Umbilical cord (tissue), 2 donors: Measurements from ENCODE around the gene MAD1L1. TPM values are rescaled to one million over a fixed set of nuclear protein-coding genes. Genes with fewer than 3 reads are reported as not detected.
"Not testable (repeated sequence)": the region's sequence is repeated elsewhere in the genome, so short reads cannot be mapped to it uniquely, and the experiment has no call there.

Source experiments
- DNase-seq: peaks from one replicate; pipeline ENCODE4 v3.0.0-alpha.2; 2015; ENCODE audit warnings: low spot score
- total RNA-seq: library from RNA; depleted of rRNA; stranded (reverse); fragments of >200 nt; gene quantifications from one replicate; pipeline ENCODE4 v1.2.3, GENCODE V29; 2014; ENCODE audit warnings: low replicate concordance; ENCODE audit not compliant: insufficient read depth

MAD1L1 gene
- total RNA-seq, 1 donor from 2014 or later: 23.8 TPM

DNA sequence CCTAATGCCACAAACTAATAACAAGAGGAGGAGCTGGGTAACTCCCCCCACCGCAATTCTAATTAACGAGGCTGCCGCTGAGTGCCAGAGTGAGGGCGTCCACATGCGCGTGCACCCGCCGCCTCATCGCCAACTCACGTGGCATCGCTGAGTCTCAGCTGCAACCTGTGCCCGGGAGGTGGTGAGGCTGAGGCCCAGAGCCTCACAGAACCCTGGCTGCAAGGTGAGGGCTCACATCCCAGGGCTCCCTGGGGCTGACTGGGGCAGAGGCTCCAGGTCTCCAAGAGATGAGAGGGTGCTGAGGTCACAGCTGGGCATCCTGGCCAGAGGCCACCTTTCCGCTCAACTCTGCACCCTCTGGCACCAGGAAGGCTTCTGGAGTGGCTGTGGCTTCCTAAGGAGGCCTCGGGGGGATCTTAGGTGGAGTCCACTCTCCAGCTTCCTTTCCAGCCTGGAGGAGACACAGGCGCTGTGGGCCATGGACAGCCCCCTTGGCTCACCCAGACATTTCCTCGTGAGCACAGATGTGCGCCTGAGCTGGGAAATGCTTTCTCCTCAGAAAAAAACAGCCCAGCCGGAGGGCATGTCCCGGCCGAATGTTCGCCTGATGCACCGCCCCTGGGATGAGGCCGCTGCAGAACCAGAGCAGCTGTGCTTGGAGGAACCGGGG, 242.6 kb downstream of the MAD1L1 start:
- peak; percentile 54 for DNase-seq

DNA sequence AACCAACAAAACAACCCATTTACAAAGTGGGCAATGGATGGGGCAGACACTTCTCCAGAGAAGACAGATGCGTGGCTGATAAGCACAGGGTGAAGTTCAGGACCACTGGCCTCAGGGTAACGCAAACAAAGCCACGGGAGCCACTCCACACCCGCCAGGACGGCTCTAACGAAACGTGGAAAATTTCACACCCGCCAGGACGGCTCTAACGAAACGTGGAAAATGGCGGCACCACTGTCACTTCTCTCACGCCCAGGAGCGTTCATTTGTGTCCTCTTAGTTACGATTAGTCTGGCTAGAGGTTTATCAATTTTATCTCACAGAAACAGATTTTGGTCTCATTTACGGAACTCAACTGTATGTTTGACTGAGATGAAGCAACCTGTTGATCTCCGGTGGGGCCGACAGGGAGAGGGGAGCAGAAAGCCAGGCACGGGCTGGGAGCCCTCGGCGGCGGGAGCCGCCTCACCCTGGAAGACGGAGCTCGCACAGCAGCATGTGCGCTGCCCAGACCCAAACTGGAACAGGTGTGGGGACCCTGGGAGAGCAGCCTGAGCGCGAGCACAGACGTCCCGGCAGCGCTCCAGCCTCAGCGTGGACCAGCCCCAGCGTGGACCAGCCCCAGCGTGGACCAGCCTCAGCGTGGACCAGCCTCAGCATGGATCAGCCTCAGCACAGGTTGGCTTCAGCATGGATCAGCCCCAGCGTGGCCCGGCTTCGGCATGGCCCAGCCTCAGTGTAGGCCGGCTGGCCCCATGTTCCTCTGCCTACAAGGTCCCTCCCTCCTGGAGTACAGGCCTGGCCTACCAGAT, 243.5 kb downstream of the MAD1L1 start:
- no peak for DNase-seq

- no peak for DNase-seq
Measured at GRCh38 chr7:1988533-1988930, 244.2 kb downstream of the MAD1L1 start.

DNA sequence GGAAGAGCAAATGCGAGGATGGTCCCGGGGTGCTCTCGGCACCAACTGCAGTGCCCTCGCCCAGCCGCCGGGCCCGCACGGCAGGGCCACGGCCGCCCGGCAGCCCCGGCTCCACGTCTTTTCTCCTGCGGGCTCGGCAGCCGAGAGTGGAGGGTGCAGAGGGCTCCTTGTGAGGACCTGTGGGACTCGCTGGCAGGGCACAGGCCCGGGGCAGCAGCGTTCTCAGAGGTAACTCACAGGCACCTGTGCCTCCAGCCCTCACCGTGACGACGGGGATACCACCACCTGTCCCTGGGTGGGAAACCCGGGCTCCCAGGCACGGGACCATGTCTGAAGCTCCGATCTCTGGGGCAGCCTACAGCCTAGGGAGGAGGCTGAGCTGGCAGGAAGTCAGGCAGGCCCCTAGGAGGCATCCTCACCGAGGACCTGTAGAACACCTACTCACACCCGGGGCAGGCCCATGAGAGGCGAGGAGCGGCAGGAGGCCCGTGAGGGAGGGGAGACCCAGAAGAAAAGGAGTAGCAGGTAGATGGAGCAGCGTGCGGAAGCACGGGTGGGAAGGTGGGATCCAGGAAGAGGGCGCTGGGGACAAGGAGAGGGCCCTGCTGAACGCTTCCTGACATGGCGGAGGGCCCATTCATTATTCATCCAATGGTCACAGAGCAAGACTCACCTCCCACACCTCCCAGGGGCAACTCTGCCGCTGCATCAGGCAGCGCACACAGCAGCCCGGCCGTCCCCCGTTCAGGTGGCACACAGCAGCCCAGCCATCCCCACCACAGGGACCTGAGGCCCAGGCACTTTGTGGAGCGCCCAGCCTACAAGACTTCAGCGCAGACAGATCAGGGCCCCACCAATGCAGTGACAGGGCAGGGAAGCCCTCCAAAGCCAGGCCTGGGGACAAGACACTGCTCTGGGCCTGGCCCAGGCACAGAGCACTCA, 244.9 kb downstream of the MAD1L1 start:
- DNase-seq: no peak

DNA sequence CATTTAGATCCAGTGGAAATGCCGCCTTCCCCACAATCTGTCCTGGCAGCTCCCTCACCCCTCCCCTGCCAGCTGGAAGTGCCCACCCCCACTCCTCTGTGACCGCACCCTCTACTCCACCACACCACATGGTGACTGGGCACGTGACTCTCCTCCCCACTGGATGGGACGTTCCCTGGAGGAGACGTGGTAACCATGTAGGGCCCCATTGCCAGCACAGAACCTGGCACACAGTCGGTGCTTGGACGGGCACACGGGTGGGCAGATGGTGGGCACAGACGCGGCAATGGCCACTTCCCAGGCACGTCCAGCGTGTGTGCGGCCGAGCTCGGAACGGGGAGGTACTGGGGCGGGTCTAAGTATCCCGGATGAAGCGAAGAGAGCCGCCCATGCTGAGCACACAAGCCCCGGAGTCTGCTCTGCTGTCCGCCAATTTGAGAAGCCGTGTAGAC, 245.6 kb downstream of the MAD1L1 start:
- DNase-seq: no peak

DNA sequence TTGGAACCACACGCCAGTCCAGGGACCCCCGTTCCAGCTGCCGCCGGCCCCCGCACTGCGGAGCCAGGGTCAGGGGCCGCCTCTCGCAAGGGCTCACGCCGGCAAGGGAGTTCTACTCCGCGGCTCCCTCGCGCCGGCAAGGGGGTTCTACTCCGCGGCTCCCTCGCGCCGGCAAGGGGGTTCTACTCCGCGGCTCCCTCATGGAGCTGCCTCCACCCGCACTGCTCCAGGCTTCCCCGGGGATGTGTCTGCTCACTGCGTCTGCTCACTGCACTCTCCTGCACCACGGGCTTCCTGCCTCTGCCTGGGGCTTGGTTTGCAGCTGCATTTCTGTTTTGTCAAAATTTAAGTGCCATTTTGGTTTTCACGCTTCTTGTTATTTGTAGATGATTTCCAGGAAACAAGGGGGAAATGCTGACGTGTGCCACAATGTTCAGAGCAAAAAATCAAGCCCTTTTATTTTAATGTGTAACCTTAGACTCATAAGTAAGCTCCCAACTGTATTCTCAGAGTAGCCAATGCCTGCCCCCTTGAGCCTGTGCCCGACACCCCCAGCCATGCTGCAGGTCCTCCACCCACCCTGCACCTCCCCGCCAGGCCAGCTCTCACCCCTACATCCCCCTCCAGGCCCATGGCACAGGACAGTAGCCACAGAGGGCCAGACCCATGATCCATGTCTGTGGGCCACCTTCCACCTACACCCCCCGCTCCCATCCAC, 246.2 kb downstream of the MAD1L1 start:
- DNase-seq: no peak

GRCh38 chr7:1985936-1986335, 246.8 kb downstream of the MAD1L1 start:
- DNase-seq: no peak

GRCh38 chr7:1985042-1985441, 247.7 kb downstream of the MAD1L1 start:
- no peak for DNase-seq

- no peak for DNase-seq
Measured at GRCh38 chr7:1981878-1982230, 250.9 kb downstream of the MAD1L1 start.

DNA sequence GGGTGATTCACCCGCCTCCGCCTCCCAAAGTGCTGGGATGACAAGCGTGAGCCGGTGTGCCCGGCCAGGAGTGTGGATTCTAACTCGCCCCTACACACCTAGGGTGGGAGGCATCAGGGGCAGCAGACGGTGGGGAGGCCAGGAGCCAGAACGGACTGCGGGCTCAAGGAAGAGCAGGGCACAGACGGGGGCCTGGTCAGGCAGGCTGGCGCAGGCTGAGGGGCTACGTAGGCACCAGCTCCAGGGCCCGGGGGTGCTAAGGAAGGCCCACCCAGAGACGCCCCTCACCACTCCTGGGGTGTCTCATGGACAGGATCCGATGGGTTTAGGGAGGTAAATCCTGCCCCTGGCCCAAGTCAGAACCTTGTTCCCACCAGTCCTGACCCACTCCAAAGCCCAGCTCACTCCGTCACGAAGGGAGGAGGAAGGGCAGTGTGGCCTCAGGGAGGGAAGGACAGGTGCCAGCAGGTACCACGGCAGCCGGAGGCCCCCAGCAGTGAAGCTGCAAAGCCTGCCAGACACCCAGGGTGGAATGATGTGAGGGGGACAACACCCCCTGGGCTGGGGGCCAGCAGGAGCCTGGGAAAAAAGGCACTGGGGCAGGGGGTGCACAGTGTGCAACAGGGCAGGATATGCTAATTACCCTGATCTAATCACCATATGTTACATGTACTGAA, 251.4 kb downstream of the MAD1L1 start:
- DNase-seq: no peak

- DNase-seq: peak; percentile 38
Measured at GRCh38 chr7:1979591-1980560, 252.9 kb downstream of the MAD1L1 start.

DNA sequence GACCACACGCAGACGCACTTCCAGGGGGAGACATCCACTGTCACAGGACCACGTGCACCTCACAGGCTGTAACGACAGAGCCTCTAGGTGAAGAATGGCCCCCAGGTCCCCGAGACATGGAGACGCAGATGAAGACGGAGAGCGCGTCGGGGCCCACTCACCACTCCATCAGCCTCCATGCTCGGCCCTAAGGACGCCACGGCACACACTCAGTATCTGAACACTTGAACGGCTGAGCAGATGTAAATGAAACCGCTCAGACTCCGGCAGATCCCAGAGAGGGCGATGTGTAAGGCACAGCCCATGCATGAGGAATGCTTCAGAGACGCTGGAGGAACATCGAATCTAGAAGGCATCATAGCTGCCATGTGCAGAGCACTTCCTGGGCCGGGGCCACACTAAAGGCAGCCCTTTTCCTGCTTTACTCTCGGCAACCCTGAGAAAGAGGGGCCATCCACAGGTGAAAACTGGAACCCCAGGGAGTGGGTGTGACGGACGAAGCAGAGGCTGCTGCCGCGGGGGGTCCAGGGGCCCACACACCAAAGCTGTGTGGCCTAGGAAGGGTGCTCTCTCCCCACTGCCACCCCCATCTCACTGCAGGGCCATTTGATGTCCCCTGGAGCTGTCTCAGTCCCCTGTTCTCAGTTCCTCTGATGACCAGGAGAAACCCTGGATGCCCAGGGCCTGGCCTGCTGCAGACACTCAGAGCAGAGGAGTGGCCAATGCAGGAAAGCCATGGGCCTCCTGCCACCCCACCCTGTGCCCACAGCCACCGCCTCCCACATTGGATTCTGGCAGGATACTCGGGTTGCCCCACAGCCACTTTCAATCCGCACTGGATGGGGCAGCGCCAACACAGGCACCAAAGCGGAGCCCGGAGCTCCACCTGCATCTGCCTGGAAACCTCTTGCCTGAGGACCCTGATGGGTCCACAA, 253.8 kb downstream of the MAD1L1 start:
- no peak for DNase-seq

GRCh38 chr7:1977876-1978441, 254.8 kb downstream of the MAD1L1 start:
- no peak for DNase-seq

DNA sequence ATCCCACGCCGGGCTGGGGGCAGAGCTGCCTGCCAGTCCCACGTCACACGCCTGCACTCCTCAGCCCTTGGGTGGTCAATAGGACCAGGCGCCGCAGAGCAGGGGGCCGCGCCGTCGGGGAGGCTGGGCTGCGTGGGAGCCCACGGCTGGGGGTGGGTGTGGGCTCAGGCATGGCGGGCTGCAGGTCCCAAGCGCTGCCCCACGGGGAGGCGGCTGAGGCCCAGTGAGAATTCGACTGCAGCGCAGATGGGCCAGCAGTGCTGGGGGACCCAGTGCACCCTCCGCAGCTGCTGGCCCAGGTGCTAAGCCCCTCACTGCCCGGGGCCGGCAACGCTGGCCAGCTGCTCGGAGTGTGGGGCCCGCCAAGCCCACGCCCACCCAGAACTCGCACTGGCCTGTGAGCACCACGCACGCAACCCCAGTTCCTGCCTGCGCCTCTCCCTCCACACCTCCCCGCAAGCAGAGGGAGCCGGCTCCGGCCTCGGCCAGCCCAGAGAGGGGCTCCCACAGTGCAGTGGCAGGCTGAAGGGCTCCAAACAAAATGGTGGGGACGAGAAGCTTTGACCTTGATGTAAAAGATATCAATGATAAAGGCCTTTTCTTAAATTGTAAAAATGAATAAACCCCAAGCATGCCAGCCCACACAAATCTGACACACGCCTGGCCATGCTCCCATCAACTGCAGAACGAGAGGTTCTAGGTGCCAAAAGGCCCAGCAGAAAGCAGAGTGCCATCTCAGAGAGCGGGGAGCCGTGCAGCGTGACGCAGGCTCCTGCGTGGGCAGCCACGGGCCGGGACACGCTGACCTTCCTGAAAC, 255.5 kb downstream of the MAD1L1 start:
- DNase-seq: no peak

GRCh38 chr7:1976521-1976920, 256.2 kb downstream of the MAD1L1 start:
- not testable (repeated sequence) for DNase-seq

- DNase-seq: no peak
Measured at GRCh38 chr7:1975581-1975980, 257.2 kb downstream of the MAD1L1 start.

GRCh38 chr7:1975179-1975578, 257.6 kb downstream of the MAD1L1 start:
- no peak for DNase-seq
